ENCODE results near the gene SCRN3.

Gene SCRN3

GRCh38 chr2:174430066-174430465, 34.5 kb downstream of the SCRN3 start:
- no peak for TF ChIP-seq CTCF (IDR thresholded peaks at IDR 0.05; ENCODE audit: low read depth, low read length)
- Histone ChIP-seq H3K36me3 (no peaks in the 10 kb centered on the region), H3K27me3 (no peaks in the 10 kb centered on the region), H3K9me3 (no peaks in the 10 kb centered on the region), H3K4me1 (no peaks in the 10 kb centered on the region), H3K4me3 (ENCODE audit: low read depth, low read length) (no peak overlapping the region)
- DNase-seq = no peak

- Histone ChIP-seq H3K4me3 (ENCODE audit: low read depth, low read length) (no peak overlapping the region), H3K36me3 (no peaks in the 10 kb centered on the region), H3K4me1 (no peaks in the 10 kb centered on the region), H3K9me3 (no peaks in the 10 kb centered on the region), H3K27me3 (no peaks in the 10 kb centered on the region)
- TF ChIP-seq CTCF (IDR thresholded peaks at IDR 0.05; ENCODE audit: low read depth, low read length) = no peak
- no peak for DNase-seq
Measured at GRCh38 chr2:174431902-174432301, 36.4 kb downstream of the SCRN3 start.

GRCh38 chr2:174436351-174436750, 40.8 kb downstream of the SCRN3 start:
- Histone ChIP-seq H3K4me1 (no peaks in the 10 kb centered on the region), H3K9me3 (no peaks in the 10 kb centered on the region), H3K4me3 (ENCODE audit: low read depth, low read length) (no peak overlapping the region), H3K36me3 (no peaks in the 10 kb centered on the region), H3K27me3 (no peaks in the 10 kb centered on the region)
- TF ChIP-seq CTCF (IDR thresholded peaks at IDR 0.05; ENCODE audit: low read depth, low read length) = no peak
- no peak for DNase-seq

GRCh38 chr2:174438146-174438886, 42.8 kb downstream of the SCRN3 start:
- Histone ChIP-seq H3K36me3 (no peaks in the 10 kb centered on the region), H3K9me3 (no peaks in the 10 kb centered on the region), H3K27me3 (no peaks in the 10 kb centered on the region), H3K4me1 (no peaks in the 10 kb centered on the region), H3K4me3 (ENCODE audit: low read depth, low read length) (no peak overlapping the region)
- no peak for DNase-seq
- TF ChIP-seq CTCF (IDR thresholded peaks at IDR 0.05; ENCODE audit: low read depth, low read length) = no peak

- no peak for DNase-seq
- TF ChIP-seq CTCF (IDR thresholded peaks at IDR 0.05; ENCODE audit: low read depth, low read length) = no peak
- Histone ChIP-seq H3K9me3 (no peaks in the 10 kb centered on the region), H3K4me1 (no peaks in the 10 kb centered on the region), H3K27me3 (no peaks in the 10 kb centered on the region), H3K4me3 (ENCODE audit: low read depth, low read length) (no peak overlapping the region), H3K36me3 (no peaks in the 10 kb centered on the region)
Measured at GRCh38 chr2:174439323-174439722, 43.8 kb downstream of the SCRN3 start.

- TF ChIP-seq CTCF (IDR thresholded peaks at IDR 0.05; ENCODE audit: low read depth, low read length) = no peak
- no peaks in the 10 kb centered on the region for H3K27me3 ChIP-seq
- no peaks in the 10 kb centered on the region for H3K36me3 ChIP-seq
- H3K9me3 ChIP-seq = no peaks in the 10 kb centered on the region
- no peaks in the 10 kb centered on the region for H3K4me1 ChIP-seq
- no peak overlapping the region for H3K4me3 ChIP-seq (ENCODE audit: low read depth, low read length)
- DNase-seq = no peak
Measured at GRCh38 chr2:174439950-174440349, 44.4 kb downstream of the SCRN3 start.
